Activated CD4-positive, alpha-beta T cell treated with anti-CD3 and anti-CD28 coated beads, Interleukin-2, amount 50 U/mL, for 48 hours (primary cell): ENCODE results near the gene BNIP5.
"Not testable (repeated sequence)": the region's sequence is repeated elsewhere in the genome, so short reads cannot be mapped to it uniquely, and the experiment has no call there.

ENCODE experiments used
- DNase-seq, 2 experiments: peaks; one replicate each; pipeline ENCODE4 v3.0.0-alpha.2; 2020

Gene BNIP5

DNA sequence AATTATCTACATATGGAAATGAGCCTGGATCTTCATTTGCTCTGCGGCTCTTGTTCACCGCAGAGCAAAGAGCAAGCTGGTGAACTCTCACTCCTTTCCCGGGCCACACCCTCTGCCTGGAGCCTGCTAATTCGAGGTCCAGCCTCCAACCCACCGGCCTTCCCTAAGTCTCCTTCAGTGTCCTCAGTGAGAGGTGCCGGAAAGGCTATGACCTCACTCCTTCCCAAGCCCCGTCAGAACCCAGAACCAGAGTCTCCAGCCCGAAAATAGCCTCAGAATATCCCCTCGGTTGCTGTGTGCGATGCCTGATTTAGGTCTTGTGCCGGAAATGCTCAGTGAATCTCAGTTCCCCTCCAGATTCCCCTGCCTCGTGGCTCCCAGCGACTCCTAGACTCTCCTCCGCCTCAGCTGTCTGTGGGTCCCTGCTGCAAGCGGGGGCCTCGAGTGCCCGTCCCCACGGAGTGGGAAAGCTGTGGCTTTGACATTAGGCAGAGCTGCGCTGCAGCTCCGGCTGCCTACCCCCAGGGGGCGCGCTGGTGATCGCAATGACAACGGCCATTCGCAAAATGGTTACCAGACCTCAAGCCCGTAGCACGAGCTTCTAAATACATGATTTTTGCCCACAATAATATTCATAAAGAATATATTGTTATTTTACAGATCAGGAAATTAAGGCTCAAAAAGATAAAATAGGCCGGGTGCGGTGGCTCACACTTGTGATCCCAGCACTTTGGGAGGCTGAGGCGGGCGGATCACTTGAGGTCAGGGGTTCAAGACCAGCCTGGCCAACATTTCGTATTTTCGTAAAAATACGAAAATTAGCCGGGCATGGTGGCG lies 4.1 kb upstream of the BNIP5 start:
- DNase-seq = peak; percentile 78 to 84

DNA sequence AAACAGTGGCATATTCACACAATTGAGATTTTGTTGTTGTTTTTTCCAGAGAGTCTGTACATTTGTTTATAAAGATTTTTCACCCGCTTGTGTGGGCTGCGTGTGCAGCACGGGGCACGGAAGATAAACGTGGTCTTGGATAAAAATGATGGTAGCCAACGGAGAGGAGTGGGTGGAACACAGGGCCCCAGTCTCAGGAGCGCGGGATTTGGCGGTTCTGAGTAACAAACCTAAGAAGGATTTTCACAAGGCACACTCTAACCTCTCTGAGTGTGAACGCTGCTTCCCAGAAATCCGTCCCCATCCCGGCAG lies 3.6 kb upstream of the BNIP5 start:
- no peak for DNase-seq

DNA sequence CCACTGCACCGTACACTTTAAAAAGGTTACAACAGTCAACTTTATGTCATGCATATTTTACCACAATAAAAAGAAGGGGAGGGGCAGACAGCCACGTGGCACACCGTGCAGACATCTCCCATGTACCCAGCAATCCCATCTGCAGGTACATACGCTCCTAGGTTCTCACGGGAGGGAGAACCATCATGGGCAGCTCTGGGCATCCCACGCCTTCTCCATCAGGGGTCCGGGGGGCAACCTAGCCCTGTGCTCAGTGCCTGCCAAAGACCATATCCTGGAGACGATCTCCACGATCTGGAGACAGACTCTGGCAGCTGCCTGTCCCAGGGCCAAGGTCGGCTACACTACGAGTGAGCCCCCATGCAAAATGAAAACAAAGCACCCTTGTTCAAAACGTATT lies 2.5 kb upstream of the BNIP5 start:
- no peak for DNase-seq

DNA sequence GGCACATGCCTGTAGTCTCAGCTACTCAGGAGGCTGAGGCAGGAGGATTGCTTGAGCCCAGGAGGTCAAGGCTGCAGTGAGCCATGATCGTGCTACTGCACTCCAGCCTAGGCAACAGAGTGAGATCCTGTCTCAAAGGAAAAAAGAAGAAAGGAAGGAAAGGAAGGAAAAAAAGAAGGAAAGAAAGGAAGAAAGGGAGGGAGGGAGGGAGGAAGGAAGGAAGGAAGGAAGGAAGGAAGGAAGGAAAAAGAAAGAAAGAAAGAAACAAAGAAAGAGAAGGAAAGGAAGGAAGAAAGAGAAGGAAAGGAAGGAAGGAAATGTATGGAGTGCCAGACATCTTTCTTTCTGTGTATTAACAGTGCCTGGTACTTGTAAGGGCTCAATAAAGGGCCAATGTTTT lies 1.5 kb upstream of the BNIP5 start:
- not testable (repeated sequence) for DNase-seq

DNA sequence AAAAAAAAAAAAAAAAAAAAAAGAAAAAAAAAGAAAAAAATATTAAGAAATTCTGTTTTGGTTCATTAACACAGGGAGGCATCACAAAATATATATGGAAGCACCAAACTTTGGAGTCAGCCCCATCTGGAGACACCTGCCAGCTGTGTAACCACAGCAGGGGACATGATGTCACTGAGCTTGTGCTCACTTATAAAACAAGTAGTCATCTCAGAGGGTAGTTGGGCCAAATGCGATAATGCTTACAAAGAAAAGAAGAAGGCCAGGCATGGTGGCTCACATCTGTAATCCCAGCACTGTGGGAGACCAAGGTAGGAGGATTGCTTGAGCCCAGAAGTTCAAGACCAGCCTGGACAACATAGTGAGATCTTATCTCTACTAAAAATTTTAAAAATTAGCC lies 1.1 kb upstream of the BNIP5 start:
- no peak for DNase-seq

DNA sequence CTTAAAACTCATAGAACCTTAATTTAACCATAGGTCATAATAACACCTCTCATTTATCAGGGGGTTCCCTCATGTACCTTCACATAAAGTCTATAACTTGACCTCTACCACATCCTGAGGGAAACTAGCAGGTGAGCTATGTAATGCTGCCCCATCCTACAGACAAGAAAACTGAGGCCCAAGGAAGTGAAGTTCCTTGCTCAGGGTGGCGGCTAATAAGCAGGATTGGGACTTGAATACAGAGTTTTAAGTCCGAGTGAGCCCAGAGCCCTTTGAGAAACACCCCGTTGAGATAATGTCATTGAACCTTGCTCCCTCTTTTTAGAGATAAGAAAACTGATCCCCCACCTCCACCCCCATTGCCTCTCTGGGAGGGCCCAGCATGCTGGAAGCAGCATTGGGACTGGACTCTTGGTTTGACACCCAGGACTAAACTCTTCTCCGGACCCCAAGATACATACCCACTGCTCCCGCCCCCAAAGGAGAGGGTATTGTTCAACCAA lies 429 bp downstream of the BNIP5 start:
- DNase-seq = no peak

DNA sequence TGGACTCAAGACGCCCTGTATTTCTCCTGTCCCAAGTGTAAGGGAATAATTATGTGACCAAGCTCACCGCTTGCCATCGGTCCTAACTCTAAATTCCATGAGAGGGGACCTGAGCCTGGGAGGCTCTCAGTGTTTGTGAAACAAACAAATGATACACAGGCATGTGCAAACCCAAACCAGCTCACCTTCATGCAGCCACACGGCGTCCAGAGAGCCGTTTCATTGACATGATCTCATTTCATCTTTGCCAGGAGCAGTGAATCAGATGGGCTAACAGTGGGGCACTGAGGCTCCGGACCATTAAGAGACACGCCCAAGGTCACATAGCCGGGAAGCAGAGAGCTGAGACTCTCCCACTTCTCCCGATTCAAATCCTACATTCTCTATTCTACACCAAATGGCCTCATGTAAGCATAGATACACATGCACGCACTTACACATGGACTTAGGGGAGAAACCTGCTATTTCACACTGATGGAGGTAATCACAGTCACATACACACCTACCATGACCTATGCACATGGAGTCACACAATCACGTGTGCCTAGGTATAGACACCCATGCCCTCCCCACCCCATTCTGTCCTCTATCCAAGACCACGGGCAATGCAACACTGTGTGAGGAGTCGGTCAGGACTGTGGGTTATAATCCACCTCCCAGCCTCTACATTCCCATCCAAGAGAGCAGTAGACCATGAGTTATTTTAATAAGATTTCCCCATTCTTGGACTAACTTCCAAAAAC lies 1.1 kb downstream of the BNIP5 start:
- no peak for DNase-seq

DNA sequence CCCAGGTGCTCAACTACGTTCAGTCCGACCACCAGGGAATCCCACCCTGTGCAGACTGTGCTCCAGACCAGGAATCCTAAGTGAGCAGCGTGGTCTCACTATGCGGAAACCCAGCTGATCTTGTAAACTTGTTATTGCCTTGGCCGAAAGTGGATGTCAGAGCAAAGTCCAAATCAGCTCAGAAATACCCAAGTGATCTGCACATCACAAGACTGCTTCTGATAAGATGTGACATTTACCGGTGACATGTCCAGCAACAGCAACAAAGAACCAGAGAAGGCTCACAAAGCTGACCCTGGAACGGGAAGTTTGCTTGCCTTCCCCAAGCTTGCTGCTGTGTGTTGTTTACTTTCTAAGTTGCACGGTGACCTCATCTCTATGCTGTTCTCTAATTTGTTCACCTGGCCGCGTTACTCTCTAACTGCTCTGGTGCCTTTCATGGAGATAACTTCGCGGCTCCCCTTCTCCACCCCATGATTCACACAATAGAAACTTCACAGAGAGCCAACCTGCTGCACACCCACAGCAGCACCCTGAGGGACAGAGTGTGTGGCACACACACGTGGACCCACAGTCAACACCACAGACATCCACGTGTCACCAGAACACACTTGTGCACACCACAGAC lies 1.7 kb downstream of the BNIP5 start:
- DNase-seq = no peak

DNA sequence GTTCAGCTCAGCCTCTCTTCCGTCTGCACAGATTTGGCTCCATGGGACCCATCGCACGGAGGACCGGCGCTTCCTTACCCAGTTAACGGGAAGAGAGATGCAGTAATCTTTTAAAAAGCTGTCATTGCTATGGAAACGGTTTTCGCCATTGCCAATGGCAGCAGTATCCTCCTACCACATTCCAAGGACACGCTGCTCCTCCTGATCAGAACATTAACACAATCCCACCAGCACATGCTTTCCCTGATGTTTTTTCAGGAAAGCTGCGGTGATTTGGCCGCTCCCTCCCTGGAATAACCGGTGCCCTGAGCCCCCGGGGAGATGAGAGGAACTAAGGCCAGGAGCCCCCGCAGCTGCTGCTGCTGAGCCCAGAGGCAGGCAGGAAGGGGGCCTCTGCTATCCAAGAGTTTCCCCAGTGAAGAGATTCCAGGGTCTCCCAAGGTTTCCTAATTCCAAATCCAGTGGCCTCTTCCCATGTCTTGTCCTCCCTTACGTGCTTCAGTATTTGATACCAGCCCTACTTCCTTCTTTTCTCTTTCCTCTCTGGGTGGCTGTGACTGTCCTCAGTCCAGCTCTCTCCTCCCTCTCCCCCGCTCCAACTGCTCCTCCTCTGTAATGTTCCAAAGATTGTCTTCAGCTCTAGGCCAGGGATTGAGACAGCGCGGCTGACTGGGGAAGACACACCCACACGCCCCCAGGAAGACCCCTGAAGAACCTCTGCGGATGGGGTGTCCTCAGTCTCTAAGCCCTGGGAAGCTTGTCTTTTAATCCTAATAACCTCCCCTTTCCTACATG lies 2.6 kb downstream of the BNIP5 start:
- DNase-seq = no peak

DNA sequence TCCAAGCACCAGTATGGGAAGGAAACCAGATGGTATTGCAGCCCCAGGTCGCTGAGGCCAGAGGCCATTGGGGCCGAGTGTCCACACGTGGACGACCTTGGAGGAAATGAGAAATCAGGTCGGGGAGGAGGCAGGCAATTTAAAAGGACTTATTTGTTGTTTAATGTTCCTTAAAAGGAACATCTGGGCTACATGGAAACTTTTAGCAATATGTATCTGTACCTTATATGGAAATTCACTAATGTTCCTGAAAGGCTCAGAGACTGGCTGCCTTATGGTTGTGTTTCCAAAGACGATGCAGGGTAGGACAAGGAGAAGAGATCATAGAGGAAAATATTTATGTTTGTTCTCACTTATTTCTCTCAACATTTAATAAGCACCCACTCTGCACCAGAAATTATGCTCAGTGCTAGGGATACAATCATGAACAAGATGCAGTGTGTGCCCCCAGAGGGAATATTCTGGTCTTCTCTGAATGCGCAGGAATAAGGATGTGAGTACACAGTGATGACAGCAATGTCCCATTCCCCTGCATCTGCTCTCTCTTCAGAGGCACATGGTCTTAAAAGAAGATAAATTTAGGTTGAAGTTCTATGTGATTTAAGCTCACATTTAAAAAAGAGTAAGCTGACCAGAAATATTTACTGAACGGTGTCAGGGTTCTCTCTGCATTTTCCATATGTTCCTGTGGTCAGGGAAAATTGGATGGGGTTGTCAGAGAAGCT lies 3.4 kb downstream of the BNIP5 start:
- no peak for DNase-seq

DNA sequence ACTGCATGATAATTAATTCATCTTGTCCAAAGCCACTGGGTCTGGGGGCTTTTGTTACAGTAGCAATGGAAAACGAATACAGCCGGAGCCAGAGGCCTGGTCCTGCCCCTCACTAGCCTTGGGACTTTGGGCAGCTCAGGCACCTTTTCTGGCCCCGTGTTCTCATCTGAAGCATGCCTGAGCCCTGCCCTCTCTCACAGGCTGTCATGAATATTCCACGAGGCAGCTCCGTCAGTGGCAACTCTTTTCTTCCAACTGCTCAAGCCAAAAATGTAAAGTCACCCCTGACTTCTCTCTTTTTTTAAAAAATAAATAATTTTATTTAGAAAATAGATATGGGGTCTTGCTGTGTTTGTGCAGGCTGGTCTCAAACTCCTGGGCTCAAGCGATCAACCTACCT lies 5.3 kb downstream of the BNIP5 start:
- DNase-seq = no peak

DNA sequence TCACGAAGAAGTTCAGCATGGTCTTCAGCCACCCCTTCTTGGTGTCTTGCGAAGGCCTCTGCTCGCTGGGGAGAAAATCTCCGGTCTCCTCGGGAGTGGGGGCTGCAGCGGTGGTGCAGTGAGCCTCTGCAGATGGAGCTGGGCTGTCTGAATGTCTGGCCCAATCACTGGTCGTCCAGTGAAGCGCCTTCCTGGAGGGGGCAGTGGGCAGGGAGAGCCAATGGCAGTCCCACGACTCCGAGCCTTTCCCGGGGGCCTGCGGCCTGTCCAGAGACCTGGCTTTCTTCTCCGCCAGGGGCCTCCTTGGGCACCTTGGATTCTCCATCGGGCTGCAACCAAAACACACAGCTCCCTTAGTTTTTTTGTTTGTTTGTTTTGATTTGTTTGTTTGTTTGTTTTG lies 6.3 kb downstream of the BNIP5 start:
- no peak for DNase-seq

DNA sequence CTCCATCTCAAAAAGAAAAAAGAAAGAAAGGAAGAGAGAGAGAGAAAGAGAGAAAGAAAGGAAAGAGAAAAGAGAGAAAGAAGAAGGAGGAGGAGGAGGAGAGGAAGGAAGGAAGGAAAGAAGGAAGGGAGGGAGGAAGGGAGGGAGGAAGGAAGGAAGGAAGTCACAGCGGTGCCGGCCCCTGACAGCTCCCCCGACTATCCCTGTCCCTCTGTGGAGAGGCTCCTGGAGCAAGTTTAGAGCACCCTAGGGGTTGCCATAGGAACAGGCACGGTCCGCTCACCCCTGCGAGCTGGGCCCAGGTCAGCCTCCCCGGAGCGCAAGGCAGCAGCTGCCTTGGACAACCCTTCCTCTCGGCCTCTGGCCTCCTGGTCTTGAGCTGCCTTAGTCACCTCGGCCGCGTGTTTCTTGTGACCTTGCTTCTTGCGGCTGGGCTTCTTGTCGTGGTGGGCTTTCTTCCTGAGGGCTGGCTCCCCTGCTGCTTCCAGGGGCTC lies 6.8 kb downstream of the BNIP5 start:
- DNase-seq = no peak

DNA sequence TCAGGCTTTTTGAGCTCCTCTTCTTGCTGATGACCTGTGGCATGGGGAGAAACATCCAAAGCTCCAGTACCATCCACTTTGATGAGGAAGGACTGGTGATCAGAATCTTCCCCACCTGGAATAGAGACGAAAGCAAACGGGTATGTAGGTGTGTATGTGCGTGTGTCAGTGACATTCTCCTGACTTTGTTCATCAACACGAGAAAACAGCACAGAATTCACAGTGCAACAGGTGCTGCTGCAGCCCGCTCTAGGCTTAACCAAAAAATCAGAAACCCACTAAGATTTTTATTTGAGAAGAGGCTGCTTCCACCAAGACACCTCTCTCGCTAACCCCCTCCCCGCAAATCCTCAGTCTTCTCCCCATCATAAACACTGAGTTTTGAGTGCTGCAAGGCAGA lies 8.1 kb downstream of the BNIP5 start:
- DNase-seq = no peak

DNA sequence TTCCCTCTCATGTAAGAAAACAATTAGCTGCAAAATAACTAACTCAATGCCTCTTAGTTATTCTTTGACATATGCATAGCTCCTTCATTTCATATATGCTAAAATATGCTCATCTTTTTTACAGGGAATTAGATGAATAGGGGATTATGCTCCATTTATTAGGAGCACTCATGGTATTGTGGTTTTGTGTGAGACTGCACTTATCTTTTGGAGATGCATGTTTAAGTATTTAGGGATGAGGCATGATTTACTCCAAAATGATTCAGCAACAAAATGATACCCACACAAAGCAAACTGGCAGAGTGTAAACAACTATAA lies 8.8 kb downstream of the BNIP5 start:
- no peak for DNase-seq

DNA sequence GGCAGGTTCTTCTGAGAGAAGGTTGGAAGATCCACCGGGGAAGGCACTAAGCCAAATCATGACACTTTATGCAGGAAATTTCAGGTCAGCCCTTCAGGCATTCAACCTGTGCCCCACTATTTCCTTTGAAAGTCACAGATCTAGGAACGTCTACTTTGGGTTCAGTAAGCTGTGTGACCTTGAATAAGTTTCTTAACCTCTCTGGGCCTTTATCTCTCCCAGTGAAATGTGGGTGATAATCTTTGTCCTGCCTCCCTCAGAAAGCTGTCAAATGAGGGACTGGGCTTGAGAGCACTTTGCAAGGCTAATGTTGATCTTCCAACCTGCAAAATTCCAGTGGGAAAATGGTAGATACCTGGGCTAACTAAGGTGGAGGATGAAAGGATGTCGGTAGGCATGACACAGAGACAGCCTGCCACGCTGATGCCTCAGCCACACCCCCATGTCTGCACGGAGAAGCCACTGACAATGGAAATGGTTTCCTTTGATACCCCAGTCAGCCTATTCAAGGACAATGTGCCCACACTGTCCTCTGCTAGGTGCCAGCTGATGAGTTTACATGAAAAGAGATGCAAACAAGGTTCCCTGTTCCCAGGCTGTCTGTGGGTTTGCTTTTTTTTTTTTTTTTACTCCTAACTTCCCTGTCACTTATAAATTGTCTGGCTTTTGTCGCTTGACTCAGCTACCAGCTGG lies 9.3 kb downstream of the BNIP5 start:
- no peak for DNase-seq

DNA sequence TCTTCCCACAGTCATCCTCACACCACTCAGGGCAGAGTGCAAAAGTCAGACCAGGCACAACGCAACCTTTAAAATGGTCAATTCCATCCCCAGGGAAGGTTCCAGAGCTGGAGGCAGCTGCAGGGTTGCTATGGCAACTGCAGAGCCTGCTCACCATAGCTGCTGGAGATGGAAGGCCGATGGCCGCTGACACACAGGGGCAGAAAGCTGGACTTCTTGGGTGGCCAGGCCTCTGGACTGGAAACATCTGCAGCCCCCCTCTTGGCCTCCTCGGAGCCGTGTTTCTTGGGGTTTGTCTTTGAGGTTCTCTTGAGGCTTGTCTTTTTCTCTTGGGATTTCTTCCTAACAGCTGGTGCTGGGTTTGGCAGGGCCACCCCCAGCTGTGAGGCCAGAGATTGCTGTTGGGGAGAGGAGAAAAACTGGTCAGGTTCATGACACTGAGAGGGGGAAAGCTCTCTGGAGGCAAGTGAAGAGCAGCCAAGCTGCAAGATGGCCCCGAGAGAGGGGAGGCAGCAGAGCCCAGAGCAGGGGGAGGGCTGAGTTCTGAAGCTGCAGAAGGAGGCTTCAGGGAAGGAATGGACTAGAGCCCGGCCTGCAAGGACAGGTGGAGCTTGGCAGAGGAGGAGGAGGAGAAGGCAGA lies 10.2 kb downstream of the BNIP5 start:
- no peak for DNase-seq

DNA sequence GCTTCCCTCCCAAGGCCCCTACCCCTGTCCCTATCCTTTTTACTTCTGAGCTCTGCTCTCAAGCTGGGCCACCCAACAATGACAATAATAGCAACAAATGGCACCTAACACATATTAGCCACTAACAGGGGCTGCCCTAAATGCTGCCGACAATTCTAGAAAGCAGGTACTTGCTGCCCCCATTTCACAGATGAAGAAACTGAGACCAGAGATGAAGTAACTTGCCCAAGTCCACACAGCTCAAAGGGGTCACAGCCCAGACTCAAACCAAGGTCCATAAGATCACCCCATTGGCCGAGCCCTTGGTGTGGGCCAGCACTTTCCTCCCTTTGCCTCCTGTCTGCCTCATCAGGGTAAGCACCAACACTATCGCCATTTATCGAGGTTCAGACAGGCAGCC lies 12.0 kb downstream of the BNIP5 start:
- no peak for DNase-seq

DNA sequence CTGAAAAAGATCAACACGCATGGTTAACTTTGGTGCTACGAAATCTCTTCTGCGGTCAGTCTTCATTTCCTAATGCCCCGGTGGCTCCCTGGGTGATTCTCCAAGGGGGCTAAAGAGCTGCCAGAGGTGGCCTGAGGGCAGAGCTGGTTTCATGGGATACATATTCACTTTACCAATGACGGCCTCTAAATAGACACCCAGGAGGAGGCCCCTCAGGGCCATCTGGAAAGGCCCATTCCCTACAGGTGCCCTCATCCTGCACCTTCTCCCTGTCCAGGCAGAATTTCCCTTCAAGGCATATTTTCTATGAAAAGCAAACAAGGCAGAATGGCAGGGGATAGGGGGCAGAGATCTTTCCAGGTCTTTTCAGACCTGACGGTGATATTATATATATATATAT lies 12.5 kb downstream of the BNIP5 start:
- no peak for DNase-seq

DNA sequence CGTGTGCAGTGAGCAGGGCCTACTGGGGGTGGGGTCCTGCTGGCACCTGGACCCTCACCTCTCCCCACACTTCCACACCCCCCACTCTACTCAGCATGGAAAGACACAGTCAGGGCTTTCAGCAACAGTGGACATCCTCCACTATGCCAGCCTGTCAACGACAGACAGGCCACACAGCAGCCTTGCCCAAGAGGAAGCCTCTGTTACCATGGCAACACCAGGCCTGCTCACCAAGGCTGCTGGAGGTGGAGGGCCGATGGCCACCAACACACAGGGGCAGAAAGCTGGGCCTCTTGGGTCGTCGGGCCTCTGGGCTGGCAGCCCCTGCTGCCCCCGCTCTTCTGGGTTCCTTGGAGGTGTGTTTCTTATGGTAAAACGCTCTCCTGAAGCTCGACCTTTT lies 13.6 kb downstream of the BNIP5 start:
- no peak for DNase-seq

DNA sequence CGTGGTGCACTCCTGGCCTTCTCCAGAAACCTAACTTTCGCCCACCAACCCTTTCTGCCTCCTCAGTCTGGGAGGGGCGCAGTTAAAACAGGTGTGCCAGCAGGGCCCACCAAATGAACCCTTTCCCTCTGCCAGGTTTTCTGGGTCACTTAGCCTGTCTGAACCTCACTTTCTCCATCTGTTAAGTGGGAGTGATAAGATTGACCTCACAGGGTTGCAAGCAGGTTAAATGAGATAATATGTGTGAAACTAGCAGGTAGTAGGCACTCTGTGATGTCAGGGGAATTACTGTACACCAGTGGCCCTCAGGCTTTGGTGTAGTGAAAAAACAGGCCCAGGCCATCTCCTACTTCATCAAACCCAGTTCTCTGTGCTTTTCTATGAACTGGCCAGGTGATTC lies 14.1 kb downstream of the BNIP5 start:
- DNase-seq = no peak
